RWPE2 (cell line): ENCODE measurements around the gene DNAH7.

Experiments
- ATAC-seq: fragments of 200-7000 bp; cut with Tn5 transposase; 3 replicates; pipeline ENCODE4 v1.9.1; 2021; ENCODE audit warnings: low read depth
- DNase-seq: peaks from one replicate; pipeline ENCODE4 v3.0.0-alpha.2; 2020; ENCODE audit warnings: low spot score
- H3K27ac ChIP-seq: fragments of 450-650 bp; 2 replicates; pipeline ENCODE4 v1.5.1; 2017; ENCODE audit warnings: mild to moderate bottlenecking; ENCODE audit not compliant: poor library complexity, severe bottlenecking
- H3K27me3 ChIP-seq: fragments of 250-450 bp; sonication (Bioruptor Pico); 2 replicates; pipeline ENCODE4 v1.5.1; 2021; ENCODE audit warnings: mild to moderate bottlenecking, moderate library complexity; ENCODE audit not compliant: insufficient read depth, poor library complexity, severe bottlenecking
- H3K36me3 ChIP-seq: fragments of 250-450 bp; sonication (Bioruptor Pico); 2 replicates; pipeline ENCODE4 v1.5.1; 2020; ENCODE audit warnings: low read depth, mild to moderate bottlenecking, moderate library complexity
- H3K4me1 ChIP-seq: fragments of 250-450 bp; sonication (Bioruptor Pico); 2 replicates; pipeline ENCODE4 v1.5.1; 2021; ENCODE audit warnings: mild to moderate bottlenecking, moderate library complexity; ENCODE audit not compliant: insufficient read depth, poor library complexity, severe bottlenecking
- H3K4me3 ChIP-seq: fragments of 250-450 bp; sonication (Bioruptor Pico); 2 replicates; pipeline ENCODE4 v1.5.1; 2021; ENCODE audit warnings: mild to moderate bottlenecking, moderate library complexity; ENCODE audit not compliant: severe bottlenecking
- H3K9me3 ChIP-seq: fragments of 250-450 bp; sonication (Bioruptor Pico); 2 replicates; pipeline ENCODE4 v1.5.1; 2021; ENCODE audit warnings: mild to moderate bottlenecking, moderate library complexity; ENCODE audit not compliant: severe bottlenecking
- TF ChIP-seq, protein P1 (sequence below): fragments of 450-650 bp; IDR thresholded peaks from one replicate; pipeline ENCODE4 v1.5.1; 2017; ENCODE audit warnings: mild to moderate bottlenecking, moderate library complexity; ENCODE audit not compliant: poor library complexity, severe bottlenecking

The DNAH7 gene

GRCh38 chr2:196077821-196078220 lies 9.2 kb upstream of the DNAH7 start:
- H3K9me3 ChIP-seq: no peaks in the 10 kb centered on the region

GRCh38 chr2:196076778-196077568 lies 8.3 kb upstream of the DNAH7 start:
- Histone ChIP-seq H3K4me1 (peaks cover 3% of the 10 kb centered on the region), H3K27ac (no peak overlapping the region), H3K9me3 (no peaks in the 10 kb centered on the region), H3K27me3 (no peaks in the 10 kb centered on the region), H3K4me3 (no peak overlapping the region), H3K36me3 (no peaks in the 10 kb centered on the region)
- no peak for DNase-seq
- TF ChIP-seq, protein P1, sequence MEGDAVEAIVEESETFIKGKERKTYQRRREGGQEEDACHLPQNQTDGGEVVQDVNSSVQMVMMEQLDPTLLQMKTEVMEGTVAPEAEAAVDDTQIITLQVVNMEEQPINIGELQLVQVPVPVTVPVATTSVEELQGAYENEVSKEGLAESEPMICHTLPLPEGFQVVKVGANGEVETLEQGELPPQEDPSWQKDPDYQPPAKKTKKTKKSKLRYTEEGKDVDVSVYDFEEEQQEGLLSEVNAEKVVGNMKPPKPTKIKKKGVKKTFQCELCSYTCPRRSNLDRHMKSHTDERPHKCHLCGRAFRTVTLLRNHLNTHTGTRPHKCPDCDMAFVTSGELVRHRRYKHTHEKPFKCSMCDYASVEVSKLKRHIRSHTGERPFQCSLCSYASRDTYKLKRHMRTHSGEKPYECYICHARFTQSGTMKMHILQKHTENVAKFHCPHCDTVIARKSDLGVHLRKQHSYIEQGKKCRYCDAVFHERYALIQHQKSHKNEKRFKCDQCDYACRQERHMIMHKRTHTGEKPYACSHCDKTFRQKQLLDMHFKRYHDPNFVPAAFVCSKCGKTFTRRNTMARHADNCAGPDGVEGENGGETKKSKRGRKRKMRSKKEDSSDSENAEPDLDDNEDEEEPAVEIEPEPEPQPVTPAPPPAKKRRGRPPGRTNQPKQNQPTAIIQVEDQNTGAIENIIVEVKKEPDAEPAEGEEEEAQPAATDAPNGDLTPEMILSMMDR: no peak
- ATAC-seq: no peak

More at GRCh38 chr2:196077821-196078220, 9.2 kb upstream of the DNAH7 start:
- Histone ChIP-seq H3K36me3 (no peaks in the 10 kb centered on the region), H3K4me3 (no peak overlapping the region), H3K27me3 (no peaks in the 10 kb centered on the region), H3K27ac (no peak overlapping the region), H3K4me1 (peaks cover 3% of the 10 kb centered on the region)
- TF ChIP-seq, protein P1: no peak
- no peak for ATAC-seq
- no peak for DNase-seq

GRCh38 chr2:196075196-196075595 lies 6.6 kb upstream of the DNAH7 start:
- Histone ChIP-seq H3K27me3 (no peaks in the 10 kb centered on the region), H3K36me3 (no peaks in the 10 kb centered on the region), H3K27ac (no peak overlapping the region), H3K9me3 (no peaks in the 10 kb centered on the region), H3K4me1 (peaks cover 3% of the 10 kb centered on the region), H3K4me3 (no peak overlapping the region)
- ATAC-seq (no peak), DNase-seq (no peak)
- TF ChIP-seq, protein P1: no peak

- DNase-seq: no peak
- Histone ChIP-seq H3K4me3 (no peak overlapping the region), H3K27ac (no peak overlapping the region), H3K27me3 (no peaks in the 10 kb centered on the region), H3K4me1 (peaks cover 3% of the 10 kb centered on the region), H3K9me3 (no peaks in the 10 kb centered on the region), H3K36me3 (no peaks in the 10 kb centered on the region)
- ATAC-seq: no peak
- TF ChIP-seq, protein P1: no peak
Observed at GRCh38 chr2:196074631-196075030, 6.0 kb upstream of the DNAH7 start.

GRCh38 chr2:196073521-196073920 lies 4.9 kb upstream of the DNAH7 start:
- no peaks in the 10 kb centered on the region for H3K27me3 ChIP-seq
- no peaks in the 10 kb centered on the region for H3K36me3 ChIP-seq
- no peak for DNase-seq
- ATAC-seq: no peak
- TF ChIP-seq, protein P1: no peak
- no peak overlapping the region for H3K4me3 ChIP-seq
- H3K9me3 ChIP-seq: no peaks in the 10 kb centered on the region
- no peaks in the 10 kb centered on the region for H3K4me1 ChIP-seq
- H3K27ac ChIP-seq: no peak overlapping the region
